Eye (tissue), 1 donor: ENCODE measurements around the gene GDF11.
A peak's percentile ranks its signal among the peaks of the same experiment; 100 is the strongest.

Source experiments
- DNase-seq: peaks from one replicate; pipeline ENCODE4 v3.0.0-alpha.2; 2015

Gene GDF11

GRCh38 chr12:55707841-55708694, 34.9 kb upstream of the GDF11 start, which contains the start of gene ITGA7:
Gene ITGA7 (minus strand): TSS chr12:55707904. CDS start chr12:55707682, 222 bp downstream.
- peak; percentile 92 for DNase-seq

GRCh38 chr12:55708695-55709233, 34.2 kb upstream of the GDF11 start:
- DNase-seq: no peak

DNA sequence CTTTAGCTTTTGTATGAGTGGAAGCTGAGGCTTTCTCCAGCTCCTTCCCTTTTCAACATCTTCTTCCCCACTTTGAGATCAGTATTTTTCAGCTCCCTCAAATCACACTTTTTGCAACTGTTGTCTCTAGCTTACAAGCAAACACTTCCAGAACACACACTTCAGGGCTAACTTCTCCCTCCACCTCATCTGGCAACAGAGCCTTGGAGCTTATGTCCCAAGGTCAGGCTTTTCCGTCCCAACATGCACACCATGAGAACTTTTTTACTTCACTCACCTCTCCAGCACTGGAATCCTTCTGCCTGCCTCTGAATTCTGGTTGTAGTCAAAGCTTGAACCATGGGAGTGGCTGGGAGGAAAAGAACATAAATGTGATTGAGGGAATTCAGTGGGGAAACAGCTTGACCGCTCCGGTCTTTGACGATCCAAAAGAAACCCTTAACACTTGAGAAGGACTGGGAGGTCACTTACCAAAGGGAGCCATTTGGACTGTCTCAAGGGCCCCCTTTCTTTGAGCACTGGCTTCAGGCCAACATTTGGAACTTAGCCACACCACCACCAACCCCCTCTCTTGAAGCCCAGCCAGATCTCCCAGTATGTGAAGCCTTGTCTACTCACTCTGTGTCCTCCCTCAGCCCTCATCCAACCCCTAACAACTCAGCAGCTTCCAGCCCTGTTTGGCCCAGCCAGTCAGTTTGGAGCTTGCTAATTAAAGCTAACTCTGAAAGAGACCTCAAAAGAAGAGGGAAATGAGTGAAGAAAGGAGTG, 31.0 kb upstream of the GDF11 start:
- DNase-seq: no peak

DNA sequence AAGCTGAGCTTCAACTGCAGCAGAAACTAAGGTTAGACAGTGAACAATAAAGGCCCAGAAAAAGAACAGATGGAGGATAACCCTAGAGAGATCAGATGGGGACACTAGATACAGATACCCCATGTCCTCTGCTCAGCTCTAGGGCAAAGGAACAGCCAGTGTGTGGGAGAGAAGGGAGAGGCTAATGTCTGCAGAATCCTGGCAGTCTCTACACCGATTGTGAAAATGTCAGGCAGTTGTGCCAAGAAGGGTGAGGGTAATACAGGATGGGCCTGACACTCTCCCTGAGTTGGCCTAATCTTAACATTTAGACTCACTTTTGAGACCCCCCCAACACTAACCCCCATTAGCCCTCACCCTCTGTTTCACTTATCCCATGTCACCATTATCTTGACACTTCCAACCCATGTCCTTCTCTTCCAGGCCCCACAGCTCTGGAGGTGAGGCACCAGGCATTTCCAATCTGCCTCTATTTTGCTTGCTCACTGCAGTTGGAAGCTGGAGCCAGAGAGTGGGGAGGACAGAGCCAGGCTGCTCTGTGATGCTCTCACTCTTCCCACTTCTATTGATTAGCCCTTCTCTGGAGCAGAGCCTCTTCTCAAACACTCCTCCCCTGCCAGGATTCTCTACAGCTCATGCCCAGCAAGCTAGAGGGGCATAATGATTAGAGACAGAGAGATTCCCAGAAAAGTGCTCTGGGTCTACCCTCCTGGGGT, 30.1 kb upstream of the GDF11 start:
- DNase-seq: no peak

- DNase-seq: no peak
Measured at GRCh38 chr12:55713721-55714120, 29.2 kb upstream of the GDF11 start.

DNA sequence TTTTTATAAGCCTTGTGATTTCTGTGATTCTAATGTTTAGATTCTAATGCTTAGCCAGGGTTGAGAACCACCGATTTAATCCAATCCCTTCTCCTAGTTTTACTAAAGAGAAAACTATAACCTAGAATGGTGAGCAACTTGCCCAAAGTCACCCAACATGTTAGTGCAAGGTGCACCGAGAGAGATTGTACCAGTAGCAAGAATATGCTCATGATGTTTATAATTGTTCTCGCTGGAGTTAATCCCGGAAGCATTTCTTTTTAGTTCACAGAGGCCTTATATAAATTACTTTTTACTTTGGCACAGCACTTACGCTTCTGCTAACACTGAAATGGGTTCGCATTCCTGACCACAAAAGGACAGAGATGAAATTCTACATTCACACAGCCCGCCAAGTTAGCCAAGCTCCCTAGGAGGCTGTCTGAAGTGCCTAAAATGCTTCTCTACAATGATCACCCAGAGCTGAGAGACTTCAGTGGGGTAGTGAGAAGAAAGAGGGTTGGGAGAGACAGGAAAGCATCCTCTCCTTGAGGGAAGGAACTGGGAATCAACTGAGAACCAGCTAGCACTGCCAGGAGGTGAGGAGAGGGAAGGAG, 27.7 kb upstream of the GDF11 start:
- no peak for DNase-seq

DNA sequence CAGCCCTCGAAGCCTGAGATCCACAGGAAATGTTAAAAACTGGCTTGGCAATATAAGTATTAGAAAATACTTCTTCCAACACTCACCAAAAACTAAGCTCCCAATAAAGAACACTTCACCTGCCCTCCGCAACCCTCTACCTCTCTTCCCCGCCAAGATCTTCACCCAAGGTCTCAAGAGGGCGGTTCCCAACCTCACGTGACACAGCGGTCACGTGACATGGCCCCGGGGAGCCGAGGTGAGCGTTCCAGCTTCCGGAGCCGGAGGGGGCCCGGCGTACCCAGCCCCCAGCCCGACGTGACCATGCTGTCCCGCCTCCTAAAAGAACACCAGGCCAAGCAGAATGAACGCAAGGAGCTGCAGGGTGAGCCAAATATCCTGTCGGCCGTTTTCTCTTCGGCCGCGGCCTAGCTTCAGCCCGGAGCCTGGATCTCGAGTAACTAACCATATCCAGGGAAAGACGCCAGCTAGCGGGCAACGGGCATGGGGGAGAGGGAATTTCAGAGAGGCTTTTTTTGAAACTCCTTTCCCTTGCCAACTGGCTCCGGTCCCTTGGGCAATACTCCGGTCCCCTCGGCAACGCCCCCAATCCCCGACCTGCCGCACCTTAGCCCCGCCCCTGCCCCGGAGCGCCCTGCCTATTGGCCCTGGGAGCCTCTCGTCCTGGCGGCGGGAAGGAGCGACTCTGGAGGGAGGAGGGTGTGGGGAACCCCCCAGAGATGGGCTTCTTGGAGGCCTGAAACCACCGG, 26.9 kb upstream of the GDF11 start, which contains the start of gene BLOC1S1:
TSS of gene BLOC1S1 (plus strand) at position 214 of the 749 bp plus-strand sequence. CDS start at position 220, 6 bp downstream.
- DNase-seq: peak; percentile 97

GRCh38 chr12:55716582-55716957, 26.4 kb upstream of the GDF11 start:
- DNase-seq: no peak

DNA sequence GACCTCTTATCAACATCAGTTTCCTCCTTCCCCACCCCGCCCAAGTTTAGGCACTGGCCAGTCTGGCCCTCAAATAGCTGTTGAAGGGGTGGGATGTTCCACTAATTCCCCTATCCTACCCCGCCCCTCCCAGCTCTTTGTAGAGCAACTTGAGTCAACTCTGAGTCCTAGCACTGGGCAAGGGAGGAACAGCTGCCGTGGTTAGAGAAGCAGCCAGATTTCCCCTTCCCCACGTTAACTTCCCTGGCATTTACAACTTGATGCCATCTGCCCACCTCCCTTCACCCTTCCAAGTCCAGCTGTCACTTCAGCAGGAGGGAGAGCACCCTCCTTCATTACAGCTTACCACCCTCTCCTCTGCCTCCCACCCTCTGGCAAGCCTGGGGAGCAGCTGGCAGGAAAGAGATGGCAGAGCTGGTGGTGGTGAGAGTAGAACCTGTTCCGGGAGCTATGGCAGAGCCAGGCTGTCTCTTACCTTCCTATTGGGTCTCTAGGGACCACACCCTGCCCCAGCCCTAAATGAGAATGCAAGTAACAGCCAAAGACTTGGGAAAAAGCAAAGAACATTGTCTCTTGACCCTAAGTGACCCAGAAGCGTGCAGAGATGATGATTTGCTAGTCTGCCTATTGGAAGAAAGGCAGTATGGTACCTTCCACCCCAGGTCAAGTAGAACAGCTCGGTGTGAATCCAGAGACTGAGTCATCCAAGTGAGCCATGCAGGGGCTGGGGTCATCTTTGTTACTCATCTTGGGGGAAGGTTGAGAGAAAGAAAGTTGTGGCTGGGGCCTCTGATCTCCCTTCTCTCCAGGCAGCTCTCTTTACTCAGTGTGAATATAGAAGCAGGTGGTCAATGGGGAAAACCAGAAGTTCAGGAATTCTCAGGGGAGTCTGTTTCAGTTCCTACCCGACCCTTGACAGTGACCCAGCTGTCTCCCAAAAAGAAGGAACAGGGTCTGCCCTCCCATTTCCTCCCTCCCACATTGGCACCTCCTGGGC, 25.6 kb upstream of the GDF11 start:
- no peak for DNase-seq

DNA sequence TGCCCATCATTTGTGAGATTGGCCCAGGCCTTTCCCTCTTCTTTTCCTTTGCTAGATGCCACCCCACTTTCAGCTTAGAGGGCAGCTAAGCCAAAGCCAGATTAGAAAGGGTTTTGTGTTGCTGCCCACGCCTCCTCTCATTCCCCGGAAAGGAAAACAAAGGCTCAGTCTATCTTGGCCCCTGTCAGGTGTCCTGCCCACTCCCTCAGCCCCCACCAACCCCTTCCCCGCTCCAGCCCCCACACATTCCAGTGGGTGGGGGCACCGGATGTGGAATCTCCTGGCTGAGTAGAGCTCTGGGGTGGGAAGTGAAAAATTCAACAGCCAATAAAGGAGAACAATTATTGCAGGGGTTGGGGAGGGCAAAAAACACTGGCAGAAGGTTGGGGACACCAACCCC, 24.9 kb upstream of the GDF11 start:
- no peak for DNase-seq

DNA sequence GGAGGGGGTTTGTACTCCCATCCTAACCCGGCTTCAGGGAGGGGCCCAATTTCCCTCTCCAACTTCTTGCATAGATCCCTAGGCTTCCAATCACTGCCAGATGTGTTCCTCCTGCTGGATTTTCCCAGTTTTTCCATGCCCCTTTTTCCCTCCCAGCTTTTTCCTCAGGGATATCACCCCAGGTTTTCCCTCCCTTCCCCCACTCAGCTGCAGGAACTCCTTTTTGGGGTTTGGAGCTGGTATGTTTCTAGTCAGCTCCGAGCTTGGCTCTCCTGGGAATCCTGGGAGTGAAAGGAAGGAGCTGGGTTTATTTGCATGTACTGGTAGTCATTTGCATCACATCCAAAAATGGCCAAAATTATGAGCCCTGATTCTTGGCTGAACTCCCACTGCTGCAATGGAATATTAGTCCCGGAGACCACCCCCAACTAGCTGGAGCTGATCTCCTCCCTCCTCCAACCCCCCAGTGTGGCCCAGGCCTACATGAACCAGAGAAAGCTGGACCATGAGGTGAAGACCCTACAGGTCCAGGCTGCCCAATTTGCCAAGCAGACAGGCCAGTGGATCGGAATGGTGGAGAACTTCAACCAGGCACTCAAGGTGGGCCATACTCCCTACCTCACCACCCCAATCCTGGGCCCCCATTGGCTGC, 24.2 kb upstream of the GDF11 start:
- no peak for DNase-seq

DNA sequence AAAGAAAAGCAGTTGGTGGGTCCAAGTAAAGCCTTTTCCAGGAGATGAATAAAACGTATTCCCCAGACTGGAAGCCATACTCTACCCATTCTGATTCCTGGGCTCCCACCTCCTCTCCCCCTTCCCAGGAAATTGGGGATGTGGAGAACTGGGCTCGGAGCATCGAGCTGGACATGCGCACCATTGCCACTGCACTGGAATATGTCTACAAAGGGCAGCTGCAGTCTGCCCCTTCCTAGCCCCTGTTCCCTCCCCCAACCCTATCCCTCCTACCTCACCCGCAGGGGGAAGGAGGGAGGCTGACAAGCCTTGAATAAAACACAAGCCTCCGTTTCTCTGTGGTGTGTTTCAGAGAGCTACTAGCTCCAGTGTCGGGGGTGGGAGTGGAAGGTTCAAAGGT, 23.6 kb upstream of the GDF11 start:
- no peak for DNase-seq

- no peak for DNase-seq
Measured at GRCh38 chr12:55720071-55720564, 22.8 kb upstream of the GDF11 start, which contains the start of gene RDH5. Gene RDH5 (plus strand): TSS chr12:55720393. CDS start chr12:55721185, 792 bp downstream.

DNA sequence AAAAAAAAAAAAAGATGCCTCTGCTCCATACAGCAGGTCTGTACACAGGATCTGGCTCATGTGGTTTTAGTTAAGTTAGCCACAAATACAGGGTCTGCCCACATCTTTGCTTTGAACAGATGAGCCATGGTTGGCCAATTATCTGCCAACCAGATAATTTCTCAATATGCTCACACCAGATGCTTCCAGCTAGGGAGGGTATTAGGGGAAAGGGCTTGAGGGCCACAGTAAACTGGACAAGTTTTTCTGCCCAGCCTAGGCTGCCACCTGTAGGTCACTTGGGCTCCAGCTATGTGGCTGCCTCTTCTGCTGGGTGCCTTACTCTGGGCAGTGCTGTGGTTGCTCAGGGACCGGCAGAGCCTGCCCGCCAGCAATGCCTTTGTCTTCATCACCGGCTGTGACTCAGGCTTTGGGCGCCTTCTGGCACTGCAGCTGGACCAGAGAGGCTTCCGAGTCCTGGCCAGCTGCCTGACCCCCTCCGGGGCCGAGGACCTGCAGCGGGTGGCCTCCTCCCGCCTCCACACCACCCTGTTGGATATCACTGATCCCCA, 22.0 kb upstream of the GDF11 start:
- DNase-seq: peak; percentile 39

GRCh38 chr12:55721601-55722213, 21.2 kb upstream of the GDF11 start:
- no peak for DNase-seq

DNA sequence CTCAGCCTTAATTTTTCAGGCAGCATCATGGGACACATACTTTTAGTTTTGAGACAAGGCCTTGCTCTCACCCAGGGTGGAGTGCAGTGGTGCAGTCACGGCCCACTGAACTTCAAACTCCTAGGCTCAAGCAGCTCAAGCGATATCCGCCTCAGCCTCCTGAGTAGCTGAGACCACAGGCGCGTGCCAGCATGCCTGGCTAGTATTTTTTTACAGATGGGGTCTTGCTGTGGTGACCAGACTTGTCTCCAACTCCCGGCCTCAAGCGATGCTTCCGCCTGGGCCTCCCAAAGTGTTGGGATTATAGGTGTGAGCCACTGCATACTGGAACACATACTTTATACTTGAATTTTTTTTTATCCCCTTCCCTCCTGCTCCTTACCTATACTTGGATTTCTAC, 20.0 kb upstream of the GDF11 start:
- DNase-seq: no peak

- no peak for DNase-seq
Measured at GRCh38 chr12:55723516-55724225, 19.3 kb upstream of the GDF11 start.
